HG03460 (cell line): ENCODE results near the gene SLC24A3.

Experiments used
- ATAC-seq: cut with Tn5 transposase; IDR thresholded peaks from one replicate; pipeline ENCODE4 v1.9.1; 2021; ENCODE audit not compliant: unreplicated experiment

Gene SLC24A3

GRCh38 chr20:19236371-19237055 lies 24.1 kb downstream of the SLC24A3 start:
- ATAC-seq: no peak

- no peak for ATAC-seq
Observed at GRCh38 chr20:19241440-19241839, 29.0 kb downstream of the SLC24A3 start.

DNA sequence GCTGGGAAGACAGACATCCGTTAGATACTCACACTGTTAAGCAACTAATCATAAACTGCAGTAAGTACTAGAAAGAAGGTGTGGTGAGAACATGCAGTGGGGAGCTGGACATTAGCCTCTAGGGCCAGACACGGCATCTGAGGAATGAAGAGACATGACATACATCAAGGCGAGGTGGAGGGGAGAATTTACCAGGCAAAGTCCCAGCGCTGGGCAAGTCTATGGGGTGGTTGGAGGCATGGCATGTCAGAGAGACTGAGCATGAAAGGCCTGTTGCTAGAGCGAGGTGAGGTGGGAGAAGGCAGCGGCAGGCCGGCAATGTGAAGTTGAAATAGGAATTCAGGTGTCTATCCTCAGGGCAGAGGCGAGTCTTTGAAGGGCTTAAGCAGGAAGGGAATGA lies 31.8 kb downstream of the SLC24A3 start:
- ATAC-seq: no peak

- no peak for ATAC-seq
Observed at GRCh38 chr20:19249106-19249879, 36.9 kb downstream of the SLC24A3 start.

DNA sequence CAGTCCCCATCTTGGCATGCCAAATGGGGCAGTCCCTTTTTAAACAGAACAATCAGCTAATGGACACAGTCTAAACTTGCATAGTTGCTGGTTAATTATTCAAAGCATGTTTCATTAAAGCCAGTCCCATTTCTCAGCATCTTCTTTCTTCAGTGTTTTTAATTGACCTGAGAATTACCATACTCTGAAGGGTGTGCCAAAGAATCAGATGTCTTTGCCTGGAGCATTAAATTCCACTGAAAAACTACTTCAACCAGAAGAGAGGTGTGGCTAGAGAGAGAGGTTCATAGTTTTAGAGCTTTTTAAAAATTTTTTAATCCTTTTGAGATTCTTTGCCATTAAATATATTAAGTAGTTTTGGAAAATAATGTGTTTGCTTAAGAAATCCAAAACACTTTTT lies 37.9 kb downstream of the SLC24A3 start:
- no peak for ATAC-seq

DNA sequence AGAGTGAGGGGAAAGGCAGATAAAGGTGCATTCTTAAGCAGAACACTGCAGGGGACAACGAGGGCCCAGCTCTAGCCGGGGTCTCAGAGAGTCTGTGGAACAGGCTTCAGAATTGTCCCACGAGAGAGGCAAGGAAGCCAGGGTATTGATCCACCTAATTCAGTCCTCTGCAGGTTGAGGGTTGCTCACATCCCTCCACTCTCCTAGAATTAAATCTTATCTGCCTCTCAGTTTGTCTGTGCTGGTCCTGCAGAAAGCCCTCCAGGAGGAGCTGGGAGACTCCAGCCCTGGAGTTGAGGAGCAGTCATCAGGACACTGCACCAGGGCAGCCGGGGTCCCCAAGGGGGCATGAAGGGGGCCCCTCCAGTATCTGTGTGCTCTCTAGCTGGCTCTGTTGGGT lies 39.1 kb downstream of the SLC24A3 start:
- ATAC-seq: no peak

DNA sequence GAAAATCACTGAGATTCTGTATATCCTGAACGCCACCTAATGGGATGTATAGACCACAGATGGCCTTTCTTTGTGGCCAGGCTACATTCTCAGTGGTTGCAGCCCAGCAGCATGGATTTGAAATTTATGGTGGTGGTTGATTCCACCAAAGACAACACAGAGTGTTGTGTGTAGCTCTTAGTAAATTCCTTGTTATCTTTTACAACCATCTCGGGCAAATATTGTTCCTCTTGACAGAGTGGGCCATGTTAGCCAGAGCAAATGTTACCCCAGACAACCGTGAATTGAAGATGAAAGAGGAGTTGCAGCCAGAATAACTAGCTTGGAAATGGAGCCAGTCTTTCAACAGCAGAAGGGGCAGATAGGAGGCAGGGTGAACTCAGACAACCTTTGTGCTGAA lies 39.5 kb downstream of the SLC24A3 start:
- ATAC-seq: no peak

DNA sequence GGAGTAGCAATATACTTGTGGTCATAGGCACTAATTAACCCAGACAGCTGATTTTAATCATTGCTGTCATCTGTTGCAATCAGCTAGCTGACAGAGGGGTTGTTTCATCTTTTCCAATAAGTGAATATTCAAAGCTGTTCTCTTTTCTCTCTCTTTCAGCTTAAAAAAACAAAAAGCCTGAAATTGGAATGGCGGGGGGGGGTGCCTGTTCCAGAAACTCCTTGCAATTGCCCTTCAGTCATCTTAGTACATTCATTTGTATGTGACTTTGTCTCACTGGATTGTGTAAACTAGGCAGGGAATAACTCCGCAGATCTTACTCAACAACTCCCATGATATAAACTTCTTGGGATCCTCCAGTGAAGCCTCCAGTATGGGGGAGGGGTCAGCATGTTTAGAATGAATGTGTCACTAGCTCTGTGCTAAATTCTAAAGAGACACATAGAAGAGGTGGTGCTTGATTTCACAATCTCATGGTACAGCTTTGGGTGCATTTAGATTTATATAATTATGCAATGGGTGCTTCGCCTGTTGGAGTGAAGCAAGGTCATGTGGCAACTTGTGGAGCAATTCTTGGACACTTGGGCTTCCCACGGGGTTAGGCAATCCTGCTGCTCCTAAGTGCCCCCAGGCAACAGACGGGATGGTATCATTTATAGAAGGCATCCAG lies 40.1 kb downstream of the SLC24A3 start:
- no peak for ATAC-seq

DNA sequence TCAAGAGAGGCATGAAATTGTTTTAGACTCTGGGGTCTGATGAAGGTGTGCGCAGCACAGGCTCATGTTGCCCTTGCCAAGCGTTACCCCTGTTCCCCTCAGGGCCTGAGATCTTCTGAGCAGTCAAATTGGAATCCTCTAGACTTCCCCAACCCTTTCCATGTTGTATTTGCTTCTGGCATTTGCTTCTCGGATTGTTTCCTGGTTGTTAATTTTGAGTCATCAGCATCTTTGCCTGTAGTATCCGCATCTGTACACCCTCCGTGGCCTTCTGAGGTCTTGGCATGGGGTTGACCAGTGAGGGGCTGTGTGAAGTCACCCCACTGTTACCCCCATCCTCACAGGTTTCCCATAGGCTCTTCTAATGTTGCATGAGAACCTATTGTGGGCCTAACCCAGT lies 40.9 kb downstream of the SLC24A3 start:
- ATAC-seq: no peak

DNA sequence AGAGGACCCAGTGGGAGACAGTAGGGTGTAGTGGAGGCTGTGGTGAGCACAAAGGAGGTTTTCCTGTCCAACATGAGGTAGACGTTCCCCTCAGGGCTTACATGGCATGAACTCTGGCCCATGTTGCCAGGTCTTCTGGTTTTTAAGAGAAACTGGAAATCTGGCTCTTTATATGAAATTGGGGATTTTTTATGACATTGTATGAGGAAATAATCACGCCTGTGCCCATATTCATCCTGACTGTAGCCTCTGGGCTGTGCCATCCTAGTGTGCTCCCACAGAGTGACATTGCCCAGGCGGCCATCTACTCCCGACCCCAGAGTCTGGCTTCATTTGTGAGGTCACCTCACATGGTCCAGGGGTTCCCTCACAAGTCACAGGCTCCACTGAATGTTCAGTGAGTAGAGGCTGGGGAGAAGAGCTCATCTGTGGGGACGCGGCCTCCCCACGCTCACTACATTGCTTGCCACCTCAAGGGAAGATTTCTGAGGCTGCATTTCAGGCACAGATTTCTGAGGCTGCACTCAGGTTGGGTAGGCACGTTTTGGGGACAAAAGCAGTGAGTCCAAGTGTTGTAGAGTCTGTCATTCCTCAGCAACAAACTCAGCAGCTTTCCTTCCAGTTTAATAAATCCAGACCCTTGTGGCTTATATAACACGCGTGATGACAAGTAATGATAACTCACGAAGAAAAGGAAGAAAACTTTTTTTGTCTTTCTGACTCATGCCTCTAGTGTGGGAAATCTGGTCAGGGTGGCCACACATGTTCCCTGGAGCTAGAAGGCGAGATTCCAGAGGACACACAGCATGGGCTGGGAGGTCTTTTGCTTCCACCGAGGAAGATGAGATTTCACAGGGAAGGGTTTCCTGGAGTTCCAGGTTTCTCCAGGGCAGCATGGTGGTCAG lies 41.7 kb downstream of the SLC24A3 start:
- ATAC-seq: no peak

GRCh38 chr20:19254956-19255355 lies 42.5 kb downstream of the SLC24A3 start:
- ATAC-seq: no peak

- no peak for ATAC-seq
Observed at GRCh38 chr20:19256085-19256484, 43.6 kb downstream of the SLC24A3 start.

DNA sequence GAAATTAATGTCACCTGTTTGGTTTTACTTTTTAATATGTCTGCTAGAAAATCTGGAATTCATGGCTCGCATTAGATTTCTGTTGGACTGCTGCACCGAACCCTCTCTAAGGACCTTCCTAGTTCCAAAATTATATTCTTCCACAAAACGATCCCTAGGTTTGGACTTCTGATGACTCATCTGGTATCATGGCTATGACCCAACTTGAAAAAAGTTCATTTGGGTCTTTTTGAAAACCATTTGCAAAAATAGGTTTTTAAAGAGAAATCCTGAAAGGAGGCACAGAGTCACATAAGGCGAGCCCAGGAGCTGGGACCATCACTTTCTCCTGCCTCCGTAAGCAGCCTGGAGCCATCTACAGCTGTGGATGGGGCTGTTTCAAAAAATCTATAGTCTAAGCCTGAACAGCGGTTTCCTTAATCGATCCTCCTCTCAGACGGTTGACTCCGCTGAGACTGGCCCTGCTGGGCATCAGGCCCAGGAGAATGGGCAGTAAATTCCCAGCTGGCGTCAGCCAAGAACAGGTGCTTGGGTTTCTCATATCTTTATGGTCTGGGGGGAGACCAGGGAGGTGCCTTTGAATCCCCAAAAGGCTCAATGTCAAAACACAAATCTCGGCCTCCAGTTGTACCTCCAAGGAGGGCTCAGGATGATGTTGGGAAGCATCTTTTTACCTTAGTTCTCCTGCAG lies 44.6 kb downstream of the SLC24A3 start:
- no peak for ATAC-seq

DNA sequence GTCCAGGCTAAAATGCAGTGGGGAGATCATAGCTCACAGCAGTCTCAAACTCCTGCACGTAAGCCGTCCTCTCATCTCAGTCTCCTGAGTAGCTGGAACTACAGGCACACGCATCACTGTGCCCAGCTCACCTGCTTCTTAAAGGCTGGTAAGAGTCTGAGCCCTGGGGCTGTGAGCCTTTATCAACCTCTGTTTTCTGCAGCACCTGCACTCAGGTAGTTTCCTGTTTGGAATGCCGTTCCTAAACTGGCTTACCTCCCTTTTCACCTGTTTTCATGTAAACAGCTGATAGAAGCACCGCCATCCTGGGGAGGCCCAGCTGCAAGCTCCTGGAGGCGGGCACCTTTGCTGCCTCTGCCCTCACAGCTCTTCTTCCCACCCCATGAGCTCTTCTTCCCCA lies 45.4 kb downstream of the SLC24A3 start:
- ATAC-seq: no peak

DNA sequence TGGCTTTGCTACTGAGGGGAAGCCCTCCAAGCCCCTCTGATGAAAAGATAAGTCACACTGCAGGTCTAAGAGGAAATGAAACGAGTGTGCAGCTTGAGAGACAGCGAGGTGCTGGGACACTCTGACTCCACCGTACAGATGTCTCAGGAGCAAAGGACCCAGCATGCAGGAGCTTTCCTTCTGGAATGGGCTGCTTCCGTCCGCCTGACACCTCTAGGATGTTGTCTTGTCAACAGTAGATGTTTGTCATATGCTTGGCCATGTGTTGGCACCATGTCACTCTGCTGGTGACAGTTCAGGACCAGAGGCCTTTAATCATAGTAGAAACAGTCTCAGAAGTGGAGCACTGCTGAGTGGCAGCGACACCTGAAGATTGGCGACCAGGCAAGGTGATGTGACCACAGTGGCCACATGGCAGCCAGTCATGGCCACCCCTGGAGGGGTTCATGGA lies 46.7 kb downstream of the SLC24A3 start:
- ATAC-seq: no peak

DNA sequence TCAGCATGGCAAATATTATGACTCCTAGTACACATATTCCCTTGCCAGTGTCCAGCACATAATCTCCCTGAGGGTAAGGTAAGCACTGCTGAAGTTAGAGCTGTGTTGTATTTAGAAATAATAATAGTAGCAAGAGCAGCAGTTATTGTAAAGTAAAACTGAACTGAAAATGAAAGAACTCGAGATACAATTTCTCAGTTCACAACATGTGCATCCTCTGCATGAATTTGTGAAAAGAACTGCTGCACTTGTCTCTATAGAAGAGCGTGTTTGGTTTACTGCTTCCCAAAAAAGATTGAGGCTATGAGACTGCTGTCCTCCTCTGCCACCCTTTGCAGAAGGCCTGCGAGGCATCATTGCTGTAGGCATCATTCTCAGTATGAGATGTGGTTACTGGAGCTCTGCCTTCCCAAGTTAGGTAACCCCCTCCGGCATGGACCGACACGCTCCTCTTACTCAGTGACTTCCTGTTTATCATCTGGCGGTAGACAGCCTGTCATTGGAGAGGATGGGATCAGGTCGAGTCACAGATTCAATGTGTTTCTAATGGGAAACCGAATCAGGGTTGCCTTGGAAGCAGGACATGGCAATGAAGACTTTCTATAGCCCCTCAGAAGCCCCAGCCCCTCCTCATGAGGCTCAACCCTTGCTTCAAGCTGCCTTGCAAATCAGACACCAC lies 48.1 kb downstream of the SLC24A3 start:
- no peak for ATAC-seq

GRCh38 chr20:19264191-19264590 lies 51.7 kb downstream of the SLC24A3 start:
- no peak for ATAC-seq

DNA sequence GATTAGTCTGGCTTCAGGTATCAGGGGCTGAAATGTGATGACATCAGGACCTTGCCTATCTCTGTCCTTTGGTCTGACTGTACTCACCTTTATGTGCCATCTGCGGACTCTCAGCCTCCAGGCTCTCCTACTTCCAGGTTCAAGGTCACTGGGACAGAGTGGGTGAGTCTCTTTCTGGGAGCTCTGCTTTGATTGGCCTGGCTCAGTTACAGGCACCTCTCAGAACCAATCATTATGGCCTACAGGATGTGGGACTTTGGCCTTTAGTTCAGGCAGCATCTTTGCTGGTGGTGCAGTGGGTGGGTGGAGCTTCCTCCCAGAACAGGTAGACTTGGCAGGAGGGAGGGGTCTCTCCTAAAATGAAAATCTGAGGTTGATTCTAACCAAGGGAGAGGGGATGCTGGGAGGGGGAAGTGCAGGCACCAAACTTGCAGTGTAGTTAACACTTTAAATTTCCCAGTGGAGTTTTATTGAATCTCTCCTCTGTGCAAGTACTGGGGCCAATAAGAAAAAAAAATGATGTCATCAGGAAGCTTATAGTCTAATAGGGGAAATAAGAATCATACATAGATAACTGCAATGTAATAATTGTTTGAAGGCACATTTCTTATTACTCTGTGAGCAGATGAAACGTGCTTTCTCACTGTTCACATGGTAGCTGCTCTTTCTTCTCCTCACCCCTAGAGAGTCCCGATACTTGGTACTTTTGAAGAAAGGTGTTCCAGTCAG lies 53.4 kb downstream of the SLC24A3 start:
- no peak for ATAC-seq

DNA sequence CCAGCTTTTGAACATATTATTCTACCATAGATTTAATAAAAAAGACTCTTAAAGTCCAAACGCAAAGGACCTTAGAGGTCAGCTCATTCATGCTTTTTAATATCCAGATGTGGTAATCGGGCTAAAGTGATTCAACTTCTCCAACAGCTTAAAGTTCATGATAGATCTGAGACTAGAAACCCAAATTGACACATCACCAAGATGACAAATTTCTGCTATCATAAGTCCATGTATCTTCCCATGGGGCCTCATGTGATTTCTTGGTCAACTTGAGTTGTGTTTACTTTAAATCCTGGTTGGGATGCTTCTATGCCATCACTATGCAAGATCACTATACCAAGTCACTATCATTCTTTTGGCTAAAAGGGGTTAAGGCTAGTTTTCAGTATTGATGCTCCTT lies 56.0 kb downstream of the SLC24A3 start:
- ATAC-seq: no peak
